ENCODE measurements around the gene PLPP3.

The PLPP3 gene

DNA sequence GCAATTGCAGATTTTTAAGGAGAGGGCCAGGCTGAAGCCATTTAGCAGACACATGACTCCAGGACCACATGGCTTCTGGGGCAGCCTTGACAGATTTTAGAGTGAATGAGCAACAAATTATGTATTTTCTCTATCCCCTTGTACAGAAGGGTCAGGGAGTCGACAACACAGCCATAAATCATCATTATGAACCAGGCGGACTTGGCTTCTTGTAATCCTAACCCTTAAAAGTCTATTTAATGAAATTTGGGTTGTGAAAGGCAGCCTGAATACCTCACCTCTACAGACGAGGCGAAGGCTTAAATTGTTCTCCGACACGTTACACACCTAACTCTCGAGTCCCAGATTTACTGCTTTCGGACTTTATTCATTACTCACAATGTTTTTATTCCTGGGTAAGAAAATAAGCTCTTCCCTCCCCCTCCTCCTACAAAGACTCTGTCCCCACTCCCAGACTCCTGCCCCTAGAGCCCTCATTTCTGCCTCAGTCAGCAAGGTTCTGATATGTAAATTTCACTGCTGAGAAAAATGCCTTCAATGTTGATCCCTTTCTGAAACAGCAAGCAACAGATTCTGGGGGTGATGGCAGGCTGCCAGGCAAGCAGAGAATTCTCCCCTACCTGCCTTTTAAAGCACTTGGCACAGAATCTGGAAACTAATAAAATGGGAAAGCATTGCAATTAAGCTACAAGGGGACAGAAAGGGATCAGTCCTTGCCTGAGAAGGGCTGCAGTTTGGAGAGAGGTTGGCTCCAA, 51.6 kb downstream of the PLPP3 start (continued):
- no peak for TF ChIP-seq ZNF449 (tag by site-specific recombination; IDR thresholded peaks at IDR 0.05)
- TF ChIP-seq ZNF677 (tag by site-specific recombination; IDR thresholded peaks at IDR 0.05), result no peak
- TF ChIP-seq KLF1 (tag by site-specific recombination; IDR thresholded peaks at IDR 0.05), result 0 out of 2 replicates have a peak, but pooled peaks have one; percentile 14
- no peak for TF ChIP-seq GFI1B (tag by site-specific recombination; IDR thresholded peaks at IDR 0.05)
- no peak for TF ChIP-seq HOXA7 (CRISPR knock-in tag; IDR thresholded peaks at IDR 0.05; ENCODE audit: borderline replicate concordance)
- TF ChIP-seq, protein P1, sequence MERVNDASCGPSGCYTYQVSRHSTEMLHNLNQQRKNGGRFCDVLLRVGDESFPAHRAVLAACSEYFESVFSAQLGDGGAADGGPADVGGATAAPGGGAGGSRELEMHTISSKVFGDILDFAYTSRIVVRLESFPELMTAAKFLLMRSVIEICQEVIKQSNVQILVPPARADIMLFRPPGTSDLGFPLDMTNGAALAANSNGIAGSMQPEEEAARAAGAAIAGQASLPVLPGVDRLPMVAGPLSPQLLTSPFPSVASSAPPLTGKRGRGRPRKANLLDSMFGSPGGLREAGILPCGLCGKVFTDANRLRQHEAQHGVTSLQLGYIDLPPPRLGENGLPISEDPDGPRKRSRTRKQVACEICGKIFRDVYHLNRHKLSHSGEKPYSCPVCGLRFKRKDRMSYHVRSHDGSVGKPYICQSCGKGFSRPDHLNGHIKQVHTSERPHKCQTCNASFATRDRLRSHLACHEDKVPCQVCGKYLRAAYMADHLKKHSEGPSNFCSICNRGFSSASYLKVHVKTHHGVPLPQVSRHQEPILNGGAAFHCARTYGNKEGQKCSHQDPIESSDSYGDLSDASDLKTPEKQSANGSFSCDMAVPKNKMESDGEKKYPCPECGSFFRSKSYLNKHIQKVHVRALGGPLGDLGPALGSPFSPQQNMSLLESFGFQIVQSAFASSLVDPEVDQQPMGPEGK (tag by site-specific recombination; IDR thresholded peaks at IDR 0.05), result peak; percentile 53; the same call in 1 of the 2 replicates
- 0 out of 2 replicates have a peak, but pooled peaks have one; percentile 9 for TF ChIP-seq ZSCAN23 (tag by site-specific recombination; IDR thresholded peaks at IDR 0.05)
- TF ChIP-seq ZNF843 (tag by site-specific recombination; IDR thresholded peaks at IDR 0.05), result peak; percentile 78
- TF ChIP-seq SP3 (tag by site-specific recombination; IDR thresholded peaks at IDR 0.05), result no peak
- TF ChIP-seq SCRT2 (tag by site-specific recombination; IDR thresholded peaks at IDR 0.05), result peak; percentile 93
- TF ChIP-seq ZNF10 (tag by site-specific recombination; IDR thresholded peaks at IDR 0.05), result no peak
- no peak for TF ChIP-seq GLI4 (tag by site-specific recombination; IDR thresholded peaks at IDR 0.05)
- no peak for TF ChIP-seq ZNF146 (tag by site-specific recombination; IDR thresholded peaks at IDR 0.05)
- peak; percentile 79; the same call in 1 of the 2 replicates for TF ChIP-seq ZBTB48 (tag by site-specific recombination; IDR thresholded peaks at IDR 0.05)
- no peak for TF ChIP-seq ZNF239 (tag by site-specific recombination; IDR thresholded peaks at IDR 0.05)
- TF ChIP-seq ZBTB17 (tag by site-specific recombination; IDR thresholded peaks at IDR 0.05), result peak; percentile 40; the same call in 1 of the 2 replicates
- TF ChIP-seq ZBTB26 (tag by site-specific recombination; optimal IDR thresholded peaks at IDR 0.05), result no peak
- TF ChIP-seq ZFP41 (tag by site-specific recombination; IDR thresholded peaks at IDR 0.05; ENCODE audit: borderline replicate concordance), result no peak
- TF ChIP-seq ZFP37 (tag by site-specific recombination; IDR thresholded peaks at IDR 0.05), result no peak
- TF ChIP-seq ZNF398 (tag by site-specific recombination; IDR thresholded peaks at IDR 0.05), result peak; percentile 73
- TF ChIP-seq, protein P2, sequence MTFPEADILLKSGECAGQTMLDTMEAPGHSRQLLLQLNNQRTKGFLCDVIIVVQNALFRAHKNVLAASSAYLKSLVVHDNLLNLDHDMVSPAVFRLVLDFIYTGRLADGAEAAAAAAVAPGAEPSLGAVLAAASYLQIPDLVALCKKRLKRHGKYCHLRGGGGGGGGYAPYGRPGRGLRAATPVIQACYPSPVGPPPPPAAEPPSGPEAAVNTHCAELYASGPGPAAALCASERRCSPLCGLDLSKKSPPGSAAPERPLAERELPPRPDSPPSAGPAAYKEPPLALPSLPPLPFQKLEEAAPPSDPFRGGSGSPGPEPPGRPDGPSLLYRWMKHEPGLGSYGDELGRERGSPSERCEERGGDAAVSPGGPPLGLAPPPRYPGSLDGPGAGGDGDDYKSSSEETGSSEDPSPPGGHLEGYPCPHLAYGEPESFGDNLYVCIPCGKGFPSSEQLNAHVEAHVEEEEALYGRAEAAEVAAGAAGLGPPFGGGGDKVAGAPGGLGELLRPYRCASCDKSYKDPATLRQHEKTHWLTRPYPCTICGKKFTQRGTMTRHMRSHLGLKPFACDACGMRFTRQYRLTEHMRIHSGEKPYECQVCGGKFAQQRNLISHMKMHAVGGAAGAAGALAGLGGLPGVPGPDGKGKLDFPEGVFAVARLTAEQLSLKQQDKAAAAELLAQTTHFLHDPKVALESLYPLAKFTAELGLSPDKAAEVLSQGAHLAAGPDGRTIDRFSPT (tag by site-specific recombination; IDR thresholded peaks at IDR 0.05), result no peak
- TF ChIP-seq ZNF530 (tag by site-specific recombination; IDR thresholded peaks at IDR 0.05; ENCODE audit: low read depth), result no peak
- TF ChIP-seq PRDM1 (tag by site-specific recombination; IDR thresholded peaks at IDR 0.05), result 0 out of 2 replicates have a peak, but pooled peaks have one; percentile 36
- no peak for TF ChIP-seq ZNF19 (tag by site-specific recombination; IDR thresholded peaks at IDR 0.05; ENCODE audit: low read depth)
- no peak for TF ChIP-seq ZNF404 (tag by site-specific recombination; IDR thresholded peaks at IDR 0.05)

Data from HEK293 (cell line).